Activated CD4-positive, alpha-beta T cell treated with anti-CD3 and anti-CD28 coated beads for 48 hours (primary cell): ENCODE results near the gene ENTPD8.
A peak's percentile ranks its signal among the peaks of the same experiment; 100 is the strongest.
"Not testable (repeated sequence)": the region's sequence is repeated elsewhere in the genome, so short reads cannot be mapped to it uniquely, and the experiment has no call there.

Source experiments
- DNase-seq: peaks from one replicate; pipeline ENCODE4 v3.0.0-alpha.2; 2020

The ENTPD8 gene

DNA sequence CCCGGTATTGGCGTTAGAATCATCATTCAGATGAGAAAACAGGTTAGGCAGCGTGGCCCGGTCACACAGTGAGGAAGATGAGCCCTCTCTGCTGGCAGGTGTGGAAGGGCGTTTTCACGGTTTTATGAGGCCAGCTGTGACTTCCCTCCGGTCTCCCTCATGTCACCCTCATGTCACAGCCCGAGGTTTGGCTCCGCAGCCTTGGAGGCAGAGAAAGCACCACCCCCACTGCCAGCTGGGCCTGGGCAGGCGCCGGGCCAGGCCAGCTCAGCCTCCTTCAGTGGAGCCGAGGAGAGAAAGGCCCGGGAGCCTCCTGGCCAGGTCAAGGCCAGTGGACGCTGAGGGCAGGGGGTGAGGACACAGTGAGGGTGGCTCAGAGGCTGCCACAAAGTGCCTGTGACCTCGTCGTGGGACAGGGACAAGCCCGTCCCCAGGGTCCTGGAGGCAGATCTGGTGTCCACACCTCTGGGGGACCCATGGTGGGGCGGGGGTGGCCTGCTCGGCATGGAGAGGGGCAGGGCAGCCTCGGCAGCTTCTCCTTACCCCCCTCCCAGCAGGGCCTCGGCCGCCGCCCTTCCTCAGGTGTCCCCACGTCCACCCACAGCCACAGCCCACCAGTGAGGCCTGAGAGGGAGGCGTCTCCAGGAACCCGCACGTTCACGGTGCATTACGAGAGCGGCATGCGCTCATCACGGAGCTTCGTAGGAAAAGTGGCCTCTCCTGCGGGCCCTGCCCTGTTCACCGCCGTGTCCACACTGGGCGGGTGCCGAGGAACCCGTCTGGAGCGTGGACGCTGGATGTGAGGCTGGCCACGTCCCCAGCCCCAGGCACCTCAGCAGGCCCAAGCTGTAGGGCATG is 50.4 kb downstream of the ENTPD8 start:
- no peak for DNase-seq

DNA sequence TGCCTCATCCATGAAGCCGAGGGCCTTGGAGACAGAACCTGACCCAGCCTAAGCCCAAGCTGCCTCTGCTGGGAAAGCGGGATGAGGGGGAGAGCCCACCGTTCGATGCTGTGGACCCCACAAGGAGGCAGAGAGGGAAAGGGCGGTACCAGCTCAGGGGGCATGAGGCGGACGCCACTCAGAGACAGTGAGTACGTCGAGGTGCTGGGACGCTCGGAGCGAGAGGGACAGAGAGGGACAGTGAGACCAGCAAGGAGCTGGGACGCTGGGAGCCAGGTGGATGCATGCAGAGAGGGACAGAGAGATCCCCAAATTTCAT is 51.8 kb downstream of the ENTPD8 start:
- no peak for DNase-seq

DNA sequence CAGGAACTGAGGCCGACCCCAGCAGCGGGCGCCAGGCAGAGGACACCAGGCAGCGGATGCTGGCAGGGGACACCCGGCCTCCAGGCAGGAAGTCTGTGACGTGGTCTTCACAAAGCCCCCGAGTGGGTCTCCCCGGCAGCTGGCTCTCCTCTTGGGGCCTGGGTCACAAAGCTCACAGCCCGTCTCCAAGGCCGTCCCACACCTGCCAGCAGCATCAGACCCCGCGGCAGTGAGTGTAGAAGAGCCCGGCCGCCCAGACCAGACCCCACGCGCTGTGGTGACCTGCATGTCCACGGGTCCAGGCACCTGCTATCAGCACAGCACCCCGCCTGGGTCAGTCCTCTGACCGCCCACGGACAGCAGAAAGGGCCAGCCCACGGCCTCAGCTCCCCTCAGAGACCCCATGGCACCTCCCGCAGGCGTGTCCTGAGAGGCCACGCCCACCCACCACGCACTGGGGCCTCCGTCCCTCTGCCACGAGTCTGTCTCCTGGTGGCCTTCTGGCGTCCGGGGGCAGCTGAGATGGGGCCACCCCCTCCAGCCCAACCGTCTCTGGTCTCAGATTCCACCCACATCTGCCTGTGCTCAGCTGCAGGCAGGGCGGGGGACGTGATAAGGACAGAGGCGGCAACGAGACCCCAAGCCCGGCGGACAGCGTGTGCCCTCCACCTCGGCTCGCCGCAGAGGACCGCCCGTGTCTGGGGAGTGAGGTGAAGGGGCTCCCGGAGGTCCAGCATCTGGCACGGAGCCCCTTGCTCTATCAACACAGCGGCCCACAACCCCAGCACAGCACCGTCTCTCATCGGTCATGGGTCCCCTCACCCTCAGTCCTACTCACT is 52.3 kb downstream of the ENTPD8 start:
- DNase-seq: no peak

DNA sequence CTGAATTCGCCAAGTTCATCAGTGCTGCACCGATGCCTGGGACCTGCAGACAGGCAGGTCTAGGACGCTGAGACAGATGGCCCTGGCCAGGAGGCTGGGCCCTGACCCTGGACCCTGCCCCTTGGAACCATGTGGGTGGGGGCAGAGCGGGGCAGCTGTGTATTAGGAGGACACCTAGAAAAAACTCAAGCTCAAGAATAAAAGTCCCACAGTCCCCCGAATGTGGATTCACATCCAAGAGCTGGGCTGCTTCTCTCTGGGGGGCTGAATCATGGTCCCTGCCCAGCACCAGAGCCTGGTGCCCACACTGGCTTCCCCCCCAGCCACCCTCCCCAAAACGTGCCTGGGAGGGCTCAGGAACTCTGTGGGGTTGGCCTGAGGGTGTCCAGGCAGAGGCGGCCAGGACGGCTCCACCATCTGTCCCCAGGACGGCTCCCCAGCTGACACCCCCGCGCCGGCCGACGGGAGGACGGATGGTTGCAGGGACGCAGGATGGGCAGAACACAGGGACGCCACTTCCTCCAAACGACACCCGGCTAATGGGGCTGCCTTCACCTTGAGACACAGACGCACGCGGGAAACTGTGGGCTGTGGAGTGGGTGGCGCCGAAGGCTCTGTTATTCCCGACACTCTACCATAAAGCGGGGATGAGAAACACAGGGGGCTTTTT is 53.1 kb downstream of the ENTPD8 start:
- no peak for DNase-seq

DNA sequence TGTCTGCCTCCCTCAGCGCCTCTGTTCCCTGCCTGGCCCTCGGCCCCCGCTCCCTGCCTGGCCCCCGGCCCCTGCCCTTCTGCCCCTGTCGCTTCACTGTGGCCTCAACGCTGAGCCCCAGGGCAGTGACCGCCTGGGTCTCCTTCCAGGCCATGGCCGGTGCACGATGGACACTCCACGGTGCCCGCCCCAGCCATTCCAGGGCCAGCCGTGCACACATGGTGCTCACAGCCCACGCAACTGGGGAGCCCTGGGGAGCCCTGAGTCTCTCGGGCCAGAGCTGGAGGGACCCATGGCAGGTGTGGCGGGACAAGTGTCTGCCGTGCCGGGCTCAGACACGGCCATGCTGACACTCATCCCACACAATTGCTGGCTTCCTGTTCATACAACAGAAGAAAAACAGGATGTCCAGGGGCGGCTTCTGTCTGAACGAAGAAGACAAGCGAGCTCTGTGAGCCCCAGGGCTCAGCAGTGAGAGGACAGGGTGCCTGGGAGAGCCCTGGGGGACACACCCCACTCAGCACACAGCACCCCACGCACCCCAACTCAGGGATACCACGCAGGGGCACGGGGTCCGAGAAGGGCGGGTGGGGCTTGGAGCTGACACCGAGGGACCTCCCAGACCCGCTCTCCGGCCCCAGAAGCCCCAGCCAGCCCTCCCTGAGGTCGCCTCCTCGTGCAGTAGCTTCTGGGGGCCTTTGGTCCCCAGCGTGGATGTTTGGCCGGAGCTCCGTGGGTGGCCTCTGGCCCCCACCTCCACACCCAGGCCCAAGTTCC is 53.9 kb downstream of the ENTPD8 start:
- DNase-seq: peak; percentile 47

DNA sequence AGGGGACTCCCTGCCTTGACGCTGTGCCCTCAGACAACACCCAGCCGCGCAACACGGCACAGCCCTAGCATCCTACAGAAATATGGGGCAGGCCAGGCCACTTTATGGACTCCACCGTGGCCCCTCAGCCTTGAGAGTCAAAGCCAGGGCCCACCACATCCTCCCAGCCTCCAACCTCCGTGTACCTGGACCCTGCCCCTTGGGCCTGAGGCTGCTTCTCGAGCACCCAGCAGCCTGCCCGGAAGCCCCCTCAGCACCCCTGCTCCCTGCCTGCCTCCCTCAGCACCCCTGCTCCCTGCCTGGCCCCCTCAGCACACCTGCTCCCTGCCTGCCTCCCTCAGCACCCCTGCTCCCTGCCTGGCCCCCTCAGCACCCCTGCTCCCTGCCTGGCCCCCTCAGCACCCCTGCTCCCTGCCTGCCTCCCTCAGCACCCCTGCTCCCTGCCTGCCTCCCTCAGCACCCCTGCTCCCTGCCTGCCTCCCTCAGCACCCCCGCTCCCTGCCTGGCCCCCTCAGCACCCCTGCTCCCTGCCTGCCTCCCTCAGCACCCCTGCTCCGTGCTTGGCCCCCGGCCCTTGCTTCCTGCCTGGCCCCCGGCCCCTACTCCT is 54.5 kb downstream of the ENTPD8 start:
- not testable (repeated sequence) for DNase-seq

DNA sequence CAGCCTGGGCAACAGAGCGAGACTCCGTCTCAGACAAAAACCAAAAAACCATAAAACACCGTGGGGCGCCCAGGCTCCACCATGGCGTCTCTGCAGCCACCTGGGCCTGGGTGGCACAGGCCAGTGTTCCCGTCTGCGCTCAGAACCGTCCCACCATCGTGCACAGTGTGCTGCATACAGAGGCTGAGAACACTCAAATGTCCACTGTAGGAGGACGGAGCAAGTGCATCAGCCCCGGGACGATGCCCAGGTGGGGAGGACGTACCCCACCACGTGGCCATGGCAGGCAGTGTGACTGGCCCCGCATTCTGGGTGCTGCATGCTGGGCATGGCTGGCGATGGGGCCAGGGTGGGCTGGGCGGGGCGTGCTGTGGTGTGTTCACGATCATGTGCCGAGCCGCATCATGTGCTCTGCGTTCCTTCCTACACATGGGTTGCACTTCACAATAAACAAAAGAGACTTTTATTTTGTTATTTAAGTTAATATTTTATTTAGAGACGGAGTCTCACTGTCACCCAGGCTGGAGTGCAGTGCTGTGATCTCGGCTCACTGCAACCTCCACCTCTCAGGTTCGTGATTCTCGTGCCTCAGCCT is 56.0 kb downstream of the ENTPD8 start:
- no peak for DNase-seq
